Activated CD4-positive, alpha-beta T cell treated with anti-CD3 and anti-CD28 coated beads, Interleukin-2, amount 10 ng/mL, durations not matched to agents 24 days and 14 days (primary cell): ENCODE results near the gene MAGI2. TPM values are rescaled to one million over a fixed set of nuclear protein-coding genes. Genes with fewer than 3 reads are reported as not detected.

Experiments
- DNase-seq: peaks from one replicate; pipeline ENCODE4 v3.0.0; 2022
- H3K27ac Mint-ChIP-seq: one replicate; pipeline ENCODE4 v1.8.0; 2022; ENCODE audit warnings: mild to moderate bottlenecking, mixed read lengths
- H3K27me3 Mint-ChIP-seq: one replicate; pipeline ENCODE4 v1.8.0; 2022; ENCODE audit warnings: mixed read lengths
- H3K36me3 Mint-ChIP-seq: one replicate; pipeline ENCODE4 v1.8.0; 2022; ENCODE audit warnings: low read depth, mild to moderate bottlenecking, mixed read lengths
- H3K4me1 Mint-ChIP-seq: one replicate; pipeline ENCODE4 v1.8.0; 2021; ENCODE audit warnings: mixed read lengths
- H3K4me3 Mint-ChIP-seq: one replicate; pipeline ENCODE4 v1.8.0; 2022; ENCODE audit warnings: mild to moderate bottlenecking, moderate library complexity, mixed read lengths
- H3K9me3 Mint-ChIP-seq: one replicate; pipeline ENCODE4 v1.8.0; 2021; ENCODE audit warnings: mixed read lengths
- intact Hi-C: fragments of 100-400 bp; cut with micrococcal nuclease; formaldehyde crosslinking; loops from one replicate; pipeline ENCODE4 v1.15.1; 2023
- total RNA-seq: library from RNA; stranded (reverse); gene quantifications from 2 replicates; pipeline ENCODE4 v1.2.3, GENCODE V29; 2022

Gene MAGI2
- total RNA-seq: 0.12 TPM in 2 replicates

- Mint-ChIP-seq H3K9me3 (no peaks in the 10 kb centered on the region), H3K4me1 (peaks cover 7% of the 10 kb centered on the region), H3K36me3 (no peaks in the 10 kb centered on the region), H3K4me3 (peak within 1 kb of the TSS; percentile 57), H3K27ac (no peak within 1 kb of the TSS), H3K27me3 (peaks cover 50% of the 10 kb centered on the region)
- no peak for DNase-seq
- intact Hi-C loops: no loop called here
Observed at GRCh38 chr7:79453558-79454360, at the start of gene MAGI2. TSS of gene MAGI2 (minus strand) at chr7:79453667. CDS start at chr7:79453320, 347 bp downstream.

DNA sequence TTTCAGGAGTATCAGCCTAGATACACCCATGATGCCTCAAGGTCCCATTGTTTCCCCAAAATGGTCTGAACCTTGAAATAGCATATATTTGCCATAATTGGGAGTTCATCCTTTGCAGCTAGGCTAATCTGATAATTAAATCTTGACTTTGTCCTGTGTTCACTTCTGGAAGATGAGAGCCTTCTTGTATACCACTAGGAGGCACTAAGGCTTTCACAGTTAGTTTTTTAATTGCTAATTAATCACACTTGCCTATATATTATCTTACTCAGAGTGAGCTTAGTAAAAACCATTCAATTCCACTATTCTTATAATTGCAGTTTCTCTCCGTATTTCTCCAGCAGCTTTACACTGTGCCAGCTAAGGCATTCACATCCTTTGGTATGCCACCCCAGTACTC lies 48.7 kb upstream of the MAGI2 start:
- Mint-ChIP-seq H3K36me3 (no peaks in the 10 kb centered on the region), H3K27ac (no peak overlapping the region), H3K9me3 (no peaks in the 10 kb centered on the region), H3K4me1 (no peaks in the 10 kb centered on the region), H3K27me3 (no peaks in the 10 kb centered on the region), H3K4me3 (no peak overlapping the region)
- intact Hi-C loops: no loop called here
- no peak for DNase-seq

- Mint-ChIP-seq H3K4me3 (no peak overlapping the region), H3K9me3 (no peaks in the 10 kb centered on the region)
Observed at GRCh38 chr7:79500759-79501158, 47.3 kb upstream of the MAGI2 start.

GRCh38 chr7:79497728-79498127 lies 44.3 kb upstream of the MAGI2 start:
- intact Hi-C loops: no loop called here
- no peaks in the 10 kb centered on the region for H3K4me1 Mint-ChIP-seq
- H3K27ac Mint-ChIP-seq: no peak overlapping the region
- no peak for DNase-seq
- no peaks in the 10 kb centered on the region for H3K27me3 Mint-ChIP-seq
- no peaks in the 10 kb centered on the region for H3K36me3 Mint-ChIP-seq
- H3K4me3 Mint-ChIP-seq: no peak overlapping the region
- H3K9me3 Mint-ChIP-seq: no peaks in the 10 kb centered on the region

More at GRCh38 chr7:79500759-79501158, 47.3 kb upstream of the MAGI2 start:
- Mint-ChIP-seq H3K4me1 (no peaks in the 10 kb centered on the region), H3K36me3 (no peaks in the 10 kb centered on the region), H3K27me3 (no peaks in the 10 kb centered on the region), H3K27ac (no peak overlapping the region)
- intact Hi-C loops: no loop called here
- no peak for DNase-seq

DNA sequence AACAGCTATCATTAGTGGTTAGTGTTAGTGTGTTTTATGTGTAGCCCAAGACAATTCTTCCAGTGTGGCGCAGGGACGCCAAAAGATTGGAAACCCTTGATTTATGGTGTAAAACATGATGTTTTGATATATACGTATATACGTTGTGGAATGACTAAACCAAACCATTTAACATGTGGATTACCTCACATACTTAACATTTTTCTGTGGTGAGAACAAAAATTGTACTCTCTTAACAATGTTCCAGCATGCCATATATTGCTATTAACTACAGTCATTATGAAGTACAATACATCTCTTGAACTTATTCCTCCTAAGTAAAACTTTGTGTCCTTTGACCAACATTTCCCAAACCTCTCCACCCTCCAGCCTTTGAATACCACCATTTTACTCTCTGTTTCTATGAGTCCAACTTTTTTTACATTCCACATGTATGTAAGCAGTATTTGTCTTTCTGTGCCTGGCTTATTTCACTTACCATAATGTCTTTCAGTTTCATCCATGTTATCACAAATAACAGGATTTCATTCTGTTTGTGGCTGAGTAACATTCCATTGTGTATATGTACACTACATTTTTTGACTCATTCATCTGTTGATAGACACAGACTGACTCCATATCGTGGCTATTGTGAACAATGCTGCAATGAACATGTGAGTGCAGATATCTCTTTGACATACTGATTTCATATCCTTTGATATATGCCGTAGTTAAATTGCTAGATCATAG lies 42.2 kb upstream of the MAGI2 start:
- intact Hi-C loops: no loop called here
- Mint-ChIP-seq H3K27me3 (no peaks in the 10 kb centered on the region), H3K9me3 (no peaks in the 10 kb centered on the region), H3K4me3 (no peak overlapping the region), H3K27ac (no peak overlapping the region), H3K4me1 (no peaks in the 10 kb centered on the region), H3K36me3 (no peaks in the 10 kb centered on the region)
- DNase-seq: no peak

DNA sequence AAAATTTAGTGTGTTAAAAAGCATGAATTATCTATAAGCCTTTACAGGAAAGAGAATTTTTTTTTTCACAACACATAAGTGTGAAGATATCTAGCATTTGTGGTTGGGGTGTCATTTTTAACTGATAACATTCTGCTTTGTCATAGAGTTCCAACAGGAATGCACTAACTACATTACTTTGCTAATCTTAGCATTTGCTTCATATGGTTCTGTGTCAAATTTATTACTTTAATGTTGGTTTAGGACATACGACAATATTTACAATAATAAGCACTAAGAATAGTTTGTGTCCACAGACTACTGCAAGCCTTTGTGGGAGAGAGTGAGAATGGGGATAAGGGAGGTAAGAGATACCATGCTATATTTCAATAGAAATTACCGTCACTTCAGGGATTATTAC lies 40.6 kb upstream of the MAGI2 start:
- Mint-ChIP-seq H3K27me3 (no peaks in the 10 kb centered on the region), H3K36me3 (no peaks in the 10 kb centered on the region), H3K4me3 (no peak overlapping the region), H3K9me3 (no peaks in the 10 kb centered on the region), H3K27ac (no peak overlapping the region), H3K4me1 (no peaks in the 10 kb centered on the region)
- DNase-seq: no peak
- intact Hi-C loops: no loop called here

DNA sequence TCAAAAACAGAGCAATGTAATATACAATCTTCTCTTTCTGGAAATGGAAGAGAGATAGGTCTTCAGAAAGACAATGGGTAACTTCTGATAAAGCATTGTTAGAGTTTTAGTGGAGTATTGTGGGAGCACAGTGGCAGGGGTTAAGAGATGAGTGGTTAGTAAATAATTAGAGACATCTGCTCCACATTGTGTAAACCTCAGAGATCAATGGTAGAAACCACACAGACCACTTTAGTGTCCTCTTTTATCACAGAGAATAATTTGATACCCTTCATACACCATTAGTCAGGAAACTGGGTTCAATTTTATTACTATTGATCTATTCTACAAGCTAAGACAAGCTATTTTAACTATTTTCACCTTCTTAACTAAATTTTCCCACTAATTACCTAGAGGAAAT lies 35.9 kb upstream of the MAGI2 start:
- no peaks in the 10 kb centered on the region for H3K36me3 Mint-ChIP-seq

GRCh38 chr7:79478386-79478785 lies 24.9 kb upstream of the MAGI2 start:
- intact Hi-C loops: no loop called here

More for the DNA sequence above, 35.9 kb upstream of the MAGI2 start:
- DNase-seq: no peak
- no peaks in the 10 kb centered on the region for H3K4me1 Mint-ChIP-seq
- no peak overlapping the region for H3K27ac Mint-ChIP-seq
- no peaks in the 10 kb centered on the region for H3K9me3 Mint-ChIP-seq
- no peak overlapping the region for H3K4me3 Mint-ChIP-seq
- H3K27me3 Mint-ChIP-seq: no peaks in the 10 kb centered on the region
- intact Hi-C loops: no loop called here

GRCh38 chr7:79475455-79475854 lies 22.0 kb upstream of the MAGI2 start:
- Mint-ChIP-seq H3K27me3 (no peaks in the 10 kb centered on the region), H3K4me1 (no peaks in the 10 kb centered on the region), H3K9me3 (no peaks in the 10 kb centered on the region), H3K4me3 (no peak overlapping the region), H3K27ac (no peak overlapping the region), H3K36me3 (no peaks in the 10 kb centered on the region)
- DNase-seq: no peak
- intact Hi-C loops: no loop called here

More at GRCh38 chr7:79478386-79478785, 24.9 kb upstream of the MAGI2 start:
- Mint-ChIP-seq H3K4me1 (no peaks in the 10 kb centered on the region), H3K27me3 (no peaks in the 10 kb centered on the region), H3K9me3 (no peaks in the 10 kb centered on the region), H3K4me3 (no peak overlapping the region), H3K36me3 (no peaks in the 10 kb centered on the region), H3K27ac (no peak overlapping the region)
- no peak for DNase-seq

DNA sequence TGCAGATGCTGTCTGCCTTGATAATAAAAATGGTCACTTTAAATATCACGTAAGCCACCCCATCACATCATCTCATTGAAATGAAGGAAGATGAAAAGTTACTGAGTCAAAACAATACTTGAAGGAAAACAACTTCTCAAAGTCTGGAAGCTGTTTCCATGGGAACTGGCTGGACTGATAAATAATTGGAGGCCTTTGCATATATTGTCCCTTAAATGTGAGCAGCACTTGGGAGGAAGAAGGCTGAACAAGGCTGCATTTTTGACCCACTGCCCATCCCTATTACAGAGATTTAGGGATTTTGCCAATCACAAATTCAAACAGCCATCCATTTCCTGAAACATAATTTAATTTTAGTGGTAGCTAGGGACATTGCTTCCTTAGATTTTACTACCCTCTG lies 18.2 kb upstream of the MAGI2 start:
- Mint-ChIP-seq H3K27me3 (no peaks in the 10 kb centered on the region), H3K4me1 (no peaks in the 10 kb centered on the region), H3K9me3 (no peaks in the 10 kb centered on the region), H3K27ac (no peak overlapping the region), H3K4me3 (no peak overlapping the region), H3K36me3 (no peaks in the 10 kb centered on the region)
- no peak for DNase-seq
- intact Hi-C loops: no loop called here

GRCh38 chr7:79471283-79471682 lies 17.8 kb upstream of the MAGI2 start:
- no peaks in the 10 kb centered on the region for H3K4me1 Mint-ChIP-seq
- DNase-seq: no peak
- H3K27ac Mint-ChIP-seq: no peak overlapping the region
- H3K9me3 Mint-ChIP-seq: no peaks in the 10 kb centered on the region
- intact Hi-C loops: no loop called here
- H3K27me3 Mint-ChIP-seq: no peaks in the 10 kb centered on the region
- no peaks in the 10 kb centered on the region for H3K36me3 Mint-ChIP-seq
- no peak overlapping the region for H3K4me3 Mint-ChIP-seq

GRCh38 chr7:79465551-79465950 lies 12.1 kb upstream of the MAGI2 start:
- Mint-ChIP-seq H3K4me3 (no peak overlapping the region), H3K9me3 (no peaks in the 10 kb centered on the region), H3K4me1 (no peaks in the 10 kb centered on the region), H3K36me3 (no peaks in the 10 kb centered on the region), H3K27ac (no peak overlapping the region), H3K27me3 (no peaks in the 10 kb centered on the region)
- no peak for DNase-seq
- intact Hi-C loops: no loop called here

DNA sequence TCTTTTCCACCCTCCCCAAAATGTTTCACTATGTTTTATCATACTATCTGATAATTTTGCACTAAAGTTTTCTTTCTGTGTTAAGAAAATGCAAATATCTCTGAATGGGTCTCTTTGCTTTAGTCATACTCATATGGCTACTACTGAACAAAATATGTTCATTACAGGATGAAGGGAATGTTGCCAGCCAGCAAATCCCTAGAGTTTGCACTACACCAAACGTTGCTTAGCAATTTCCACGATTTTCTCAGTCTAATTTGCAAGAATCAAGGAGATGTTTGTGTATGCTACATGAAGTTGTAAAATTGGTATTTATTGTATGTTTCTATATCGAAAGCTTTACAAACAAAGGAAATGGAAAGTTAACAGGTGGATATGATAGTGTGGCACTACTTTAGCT lies 10.6 kb upstream of the MAGI2 start:
- Mint-ChIP-seq H3K4me3 (no peak overlapping the region), H3K36me3 (no peaks in the 10 kb centered on the region), H3K9me3 (no peaks in the 10 kb centered on the region), H3K27me3 (no peaks in the 10 kb centered on the region), H3K4me1 (no peaks in the 10 kb centered on the region), H3K27ac (no peak overlapping the region)
- no peak for DNase-seq
- intact Hi-C loops: no loop called here

GRCh38 chr7:79462390-79462789 lies 8.9 kb upstream of the MAGI2 start:
- Mint-ChIP-seq H3K27ac (no peak overlapping the region), H3K9me3 (no peaks in the 10 kb centered on the region), H3K4me1 (no peaks in the 10 kb centered on the region), H3K27me3 (no peaks in the 10 kb centered on the region), H3K36me3 (no peaks in the 10 kb centered on the region), H3K4me3 (no peak overlapping the region)
- no peak for DNase-seq
- intact Hi-C loops: no loop called here
